Measurements from ENCODE around the gene NUDT3.

- TF ChIP-seq RAD21 (IDR thresholded peaks at IDR 0.05) (no peak), ZBTB33 (IDR thresholded peaks at IDR 0.05) (no peak), CTCF (IDR thresholded peaks at IDR 0.05; ENCODE audit: low read depth, low read length, missing input control) (no peak), REST (IDR thresholded peaks at IDR 0.05) (no peak), SP1 (IDR thresholded peaks at IDR 0.05) (no peak), FOXA1 (IDR thresholded peaks at IDR 0.05) (no peak), TAF1 (conservative IDR thresholded peaks at IDR 0.05) (no peak), HNF4A (conservative IDR thresholded peaks at IDR 0.05) (no peak), MAX (IDR thresholded peaks at IDR 0.05) (no peak), HNF4G (IDR thresholded peaks at IDR 0.05) (no peak), YY1 (IDR thresholded peaks at IDR 0.05) (no peak)
These were observed 75.3 kb downstream of the NUDT3 start for GRCh38 chr6:34317172-34317477.
